ENCODE results near the gene GIT1. TPM values are rescaled to one million over a fixed set of nuclear protein-coding genes. Genes with fewer than 3 reads are reported as not detected.
"Not testable (repeated sequence)": the region's sequence is repeated elsewhere in the genome, so short reads cannot be mapped to it uniquely, and the experiment has no call there.

Gene GIT1
- total RNA-seq, 1 donor from 2014 or later = 54.9 TPM

- Mint-ChIP-seq H3K36me3 (ENCODE audit: insufficient read depth) (no peaks in the 10 kb centered on the region), H3K27me3 (peaks cover 76% of the 10 kb centered on the region), H3K4me3 (ENCODE audit: low read depth) (no peak overlapping the region), H3K9me3 (ENCODE audit: low read depth) (no peaks in the 10 kb centered on the region), H3K4me1 (ENCODE audit: low read depth) (peaks cover 9% of the 10 kb centered on the region), H3K27ac (no peak overlapping the region)
- no peak for TF ChIP-seq CTCF (IDR thresholded peaks at IDR 0.05; ENCODE audit: unreplicated experiment)
- DNase-seq (ENCODE audit: low spot score, unreplicated experiment) = no peak
Measured at GRCh38 chr17:29561554-29562517, 27.6 kb downstream of the GIT1 start.

GRCh38 chr17:29560316-29560715 is 29.1 kb downstream of the GIT1 start:
- peaks cover 68% of the 10 kb centered on the region for H3K27me3 Mint-ChIP-seq
- no peak overlapping the region for H3K4me3 Mint-ChIP-seq (ENCODE audit: low read depth)
- H3K27ac Mint-ChIP-seq = no peak overlapping the region
- DNase-seq (ENCODE audit: low spot score, unreplicated experiment) = no peak
- no peak for TF ChIP-seq CTCF (IDR thresholded peaks at IDR 0.05; ENCODE audit: unreplicated experiment)
- H3K36me3 Mint-ChIP-seq (ENCODE audit: insufficient read depth) = no peaks in the 10 kb centered on the region
- H3K9me3 Mint-ChIP-seq (ENCODE audit: low read depth) = no peaks in the 10 kb centered on the region
- peaks cover 16% of the 10 kb centered on the region for H3K4me1 Mint-ChIP-seq (ENCODE audit: low read depth)

- no peak for TF ChIP-seq CTCF (IDR thresholded peaks at IDR 0.05; ENCODE audit: unreplicated experiment)
- Mint-ChIP-seq H3K36me3 (ENCODE audit: insufficient read depth) (no peaks in the 10 kb centered on the region), H3K9me3 (ENCODE audit: low read depth) (no peaks in the 10 kb centered on the region)
Measured at GRCh38 chr17:29559640-29560039, 29.8 kb downstream of the GIT1 start.

GRCh38 chr17:29558139-29558538 is 31.3 kb downstream of the GIT1 start:
- Mint-ChIP-seq H3K4me1 (ENCODE audit: low read depth) (peaks cover 22% of the 10 kb centered on the region), H3K27me3 (peaks cover 63% of the 10 kb centered on the region)
- not testable (repeated sequence) for DNase-seq (ENCODE audit: low spot score, unreplicated experiment); H3K36me3 Mint-ChIP-seq (ENCODE audit: insufficient read depth); H3K9me3 Mint-ChIP-seq (ENCODE audit: low read depth); H3K27ac Mint-ChIP-seq; H3K4me3 Mint-ChIP-seq (ENCODE audit: low read depth)

More at GRCh38 chr17:29559640-29560039, 29.8 kb downstream of the GIT1 start:
- H3K27ac Mint-ChIP-seq = no peak overlapping the region
- no peak overlapping the region for H3K4me3 Mint-ChIP-seq (ENCODE audit: low read depth)
- peaks cover 69% of the 10 kb centered on the region for H3K27me3 Mint-ChIP-seq
- no peak for DNase-seq (ENCODE audit: low spot score, unreplicated experiment)
- peaks cover 22% of the 10 kb centered on the region for H3K4me1 Mint-ChIP-seq (ENCODE audit: low read depth)

DNA sequence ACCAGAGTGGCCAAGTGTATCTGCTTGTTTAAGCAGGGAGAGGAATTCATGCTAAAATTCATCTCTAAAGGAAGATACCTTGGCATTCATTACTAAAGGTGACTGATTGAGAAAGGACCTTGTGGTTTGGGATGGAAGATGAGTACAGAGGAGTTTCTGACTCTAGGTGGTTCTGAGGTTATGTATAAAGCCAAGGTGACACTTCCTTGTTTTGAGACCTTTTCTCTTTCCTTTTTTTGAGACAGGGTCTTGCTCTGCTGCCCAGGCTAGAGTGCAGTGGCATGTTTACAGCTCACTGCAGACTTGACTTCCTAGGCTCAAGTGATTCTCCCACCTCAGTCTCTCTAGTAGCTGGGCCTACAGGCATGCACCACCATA is 31.7 kb downstream of the GIT1 start:
- Mint-ChIP-seq H3K4me1 (ENCODE audit: low read depth) (peaks cover 22% of the 10 kb centered on the region), H3K27ac (no peak overlapping the region), H3K4me3 (ENCODE audit: low read depth) (no peak overlapping the region), H3K9me3 (ENCODE audit: low read depth) (no peaks in the 10 kb centered on the region), H3K27me3 (peaks cover 59% of the 10 kb centered on the region), H3K36me3 (ENCODE audit: insufficient read depth) (no peaks in the 10 kb centered on the region)
- TF ChIP-seq CTCF (IDR thresholded peaks at IDR 0.05; ENCODE audit: unreplicated experiment) = no peak
- DNase-seq (ENCODE audit: low spot score, unreplicated experiment) = no peak

All from progenitor cell of endocrine pancreas (in vitro differentiated cells).